Measurements from ENCODE around the gene CEP250. TPM values are rescaled to one million over a fixed set of nuclear protein-coding genes. Genes with fewer than 3 reads are reported as not detected.

CEP250 gene
- total and polyA plus RNA-seq, 2 of the 4 experiments (the other 2 are of a cell fraction), result 22.7 to 35.1 TPM

- Histone ChIP-seq H2AK5ac (ENCODE audit: low read depth, low read length) (no peak overlapping the region), H3K9ac (ENCODE audit: low read depth, low read length) (no peak overlapping the region), H3K18ac (ENCODE audit: low read depth, low read length) (no peak overlapping the region), H2BK120ac (ENCODE audit: low read depth, low read length) (no peak overlapping the region), H3K27ac (ENCODE audit: insufficient read depth, low read length) (no peak overlapping the region), H3K14ac (replicated peaks; ENCODE audit: low read depth, low read length) (no peak overlapping the region), H2BK15ac (ENCODE audit: low read depth, low read length) (no peak overlapping the region), H2AFZ (replicated peaks; ENCODE audit: low read length, poor library complexity) (no peak overlapping the region), H3K4me2 (ENCODE audit: low read depth, low read length) (no peak overlapping the region), H3K56ac (ENCODE audit: extremely low read depth, insufficient read depth, low read length) (no peak overlapping the region), H2BK20ac (ENCODE audit: low read depth, low read length) (no peak overlapping the region), H3K4me3 (ENCODE audit: insufficient read depth, low read depth, low read length) (no peak overlapping the region), H3K23ac (ENCODE audit: low read depth, low read length) (no peak overlapping the region), H2AK9ac (replicated peaks; ENCODE audit: low read depth, low read length, poor library complexity) (no peak overlapping the region), H3K79me1 (ENCODE audit: low read depth in 1 of 2, low read length in 2 of 2) (peaks cover 0 to 3% of the 10 kb centered on the region in 2 experiments; a peak in 2 of 4 replicates), H4K8ac (ENCODE audit: low read depth in 2 of 2, low read length in 2 of 2) (no peak overlapping the region), H3K4ac (ENCODE audit: low read depth, low read length) (no peak overlapping the region), H2BK5ac (ENCODE audit: low read depth, low read length, poor library complexity, severe bottlenecking) (no peak overlapping the region), H3K27me3 (ENCODE audit: control insufficient read depth, insufficient read depth, low read length) (no peaks in the 10 kb centered on the region), H4K91ac (ENCODE audit: insufficient read depth, low read depth, low read length) (no peak overlapping the region), H3K9me1 (ENCODE audit: insufficient read depth, low read length) (no peaks in the 10 kb centered on the region), H3K36me3 (ENCODE audit: control insufficient read depth, insufficient read depth, low read length) (peaks cover 56% of the 10 kb centered on the region), H4K20me1 (ENCODE audit: insufficient read depth, low read length) (no peaks in the 10 kb centered on the region), H3K9me3 (ENCODE audit: control insufficient read depth, insufficient read depth, low read length) (no peaks in the 10 kb centered on the region), H3K4me1 (ENCODE audit: control insufficient read depth, insufficient read depth, low read length) (no peaks in the 10 kb centered on the region), H4K5ac (ENCODE audit: low read depth, low read length) (no peak overlapping the region)
- ATAC-seq (ENCODE audit: low read depth) (no peak), DNase-seq (peak; percentile 18)
- CTCF ChIA-PET, result no interaction called here
- WGBS, 2 experiments (ENCODE audit: extremely low coverage in 2 of 2, insufficient read length in 1 of 2), result 95% methylated on average over 4 of the region's 5 CpGs; no CpG with 5 or more reads in 1 of the 2 experiments
- dilution Hi-C loops (cut with HindIII; ENCODE audit: low sequenced_read_pairs, unreplicated experiment), result no loop called here
- POLR2A ChIA-PET (ENCODE audit: unreplicated experiment), result no interaction called here
- BruUV-seq (replicated peaks), result no TSS peak
- no peak for TF ChIP-seq FOS (IDR thresholded peaks at IDR 0.05; ENCODE audit: low read depth, low read length)
- TF ChIP-seq SMC3 (IDR thresholded peaks at IDR 0.05; ENCODE audit: low read depth, low read length), result no peak
- in situ Hi-C loops (cut with MboI; ENCODE audit: low sequenced_read_pairs), result no loop called here
- intact Hi-C loops (cut with micrococcal nuclease), result no loop called here
Observed at GRCh38 chr20:35491823-35492222, 36.4 kb downstream of the CEP250 start.
